ENCODE results near the gene SNX3.
"Not testable (repeated sequence)": the region's sequence is repeated elsewhere in the genome, so short reads cannot be mapped to it uniquely, and the experiment has no call there.

SNX3 gene

DNA sequence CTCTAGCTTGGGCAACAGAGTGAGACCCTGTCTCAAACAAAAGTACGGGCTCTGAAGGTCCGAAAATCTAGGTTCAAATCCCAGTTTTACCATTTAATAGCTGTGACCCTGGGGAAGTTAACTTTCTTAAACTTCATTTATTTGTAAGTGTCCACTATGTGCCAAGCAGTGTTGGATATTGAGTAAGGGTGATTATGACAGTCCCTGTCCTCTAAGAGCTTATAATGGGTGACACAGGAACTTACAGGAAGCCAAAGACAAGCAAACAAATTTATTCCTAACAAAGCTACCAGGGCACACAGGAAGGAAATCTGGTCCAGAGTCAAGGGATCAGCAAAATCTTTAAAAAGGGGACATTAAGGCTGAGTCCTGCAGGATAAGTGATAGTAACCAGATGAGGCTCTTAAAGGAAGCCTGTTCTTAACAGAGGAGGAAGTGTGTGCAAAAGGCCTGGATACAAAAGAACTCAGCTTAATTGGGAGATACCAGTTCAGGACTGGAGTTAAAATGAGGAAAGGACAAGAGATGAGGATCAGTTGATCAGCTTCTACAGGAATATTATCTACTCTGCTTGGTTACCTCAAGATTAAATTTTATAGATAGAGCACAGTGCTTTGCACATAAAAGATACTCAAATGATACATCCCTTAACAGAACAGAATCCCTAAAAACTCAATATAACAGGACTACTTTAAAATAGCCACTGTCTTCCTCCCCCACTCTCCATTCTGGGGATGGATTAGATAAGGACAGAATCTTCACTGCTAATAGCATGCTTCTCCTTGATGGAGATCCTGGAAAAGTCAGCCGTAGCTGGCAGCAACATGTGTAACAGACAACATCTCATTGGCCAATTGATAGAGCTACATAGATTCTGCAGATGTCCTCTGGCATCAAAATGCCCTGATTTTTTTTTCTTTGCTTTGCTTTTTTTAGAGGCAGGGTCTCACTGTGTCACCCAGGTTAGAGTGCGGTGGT, 6.1 kb downstream of the SNX3 start:
- DNase-seq = no peak

- no peak for DNase-seq
Observed at GRCh38 chr6:108253241-108253640, 7.6 kb downstream of the SNX3 start.

GRCh38 chr6:108252055-108252454, 8.8 kb downstream of the SNX3 start:
- no peak for DNase-seq

GRCh38 chr6:108251252-108251651, 9.6 kb downstream of the SNX3 start:
- peak; percentile 53 for DNase-seq

DNA sequence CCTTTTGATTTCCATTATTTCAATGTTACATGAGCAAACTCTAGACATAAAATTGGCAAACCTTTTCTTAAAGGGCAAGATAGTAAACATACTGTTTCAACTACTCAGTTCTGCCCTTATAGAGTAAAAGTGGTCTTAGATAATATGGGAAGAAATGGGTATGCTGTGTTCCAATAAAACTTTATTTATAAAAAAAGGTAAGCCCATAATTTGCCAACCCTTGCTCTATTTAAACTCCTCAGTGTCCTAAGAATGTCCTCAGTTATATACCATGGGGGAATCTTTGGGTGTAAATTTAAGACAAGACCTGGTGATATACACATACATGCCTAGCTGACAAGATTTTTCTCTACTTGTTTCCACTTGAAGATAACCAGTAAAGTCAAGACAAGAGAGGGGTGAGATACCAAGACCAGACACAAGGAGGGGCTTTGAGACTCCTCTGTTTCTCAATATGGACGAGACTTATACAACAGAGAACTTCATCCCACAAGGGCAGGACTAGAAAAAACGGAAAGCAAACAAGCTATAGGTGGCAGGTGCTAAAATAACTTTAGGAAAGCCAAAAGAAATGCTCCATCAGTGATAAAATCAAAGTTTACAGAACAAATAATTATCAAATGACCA, 10.5 kb downstream of the SNX3 start:
- DNase-seq = peak; percentile 33

GRCh38 chr6:108247965-108248536, 12.8 kb downstream of the SNX3 start:
- DNase-seq = no peak

GRCh38 chr6:108245095-108245494, 15.7 kb downstream of the SNX3 start:
- DNase-seq = not testable (repeated sequence)

GRCh38 chr6:108243836-108244235, 17.0 kb downstream of the SNX3 start:
- no peak for DNase-seq

- DNase-seq = no peak
Observed at GRCh38 chr6:108242721-108243120, 18.1 kb downstream of the SNX3 start.

- no peak for DNase-seq
Observed at GRCh38 chr6:108242259-108242658, 18.6 kb downstream of the SNX3 start.

DNA sequence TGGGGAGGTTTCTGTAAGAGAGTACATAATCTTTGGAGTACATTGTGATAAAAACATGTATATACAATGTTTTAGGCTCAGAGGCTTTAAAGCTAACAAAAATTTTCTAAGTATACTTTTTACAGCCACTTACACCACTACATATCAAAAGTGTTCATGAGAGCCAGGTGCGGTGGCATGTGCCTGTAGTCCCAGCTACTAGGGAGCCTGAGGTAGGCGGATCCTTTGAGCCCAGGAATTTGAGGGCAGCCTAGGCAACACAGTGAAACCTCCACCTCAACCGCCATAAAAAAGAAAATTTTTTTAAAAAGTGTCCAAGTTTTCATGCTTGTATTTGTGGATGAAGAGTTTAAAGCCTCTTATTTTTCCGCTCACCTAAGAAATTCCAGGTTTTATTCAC, 22.5 kb downstream of the SNX3 start:
- DNase-seq = no peak

DNA sequence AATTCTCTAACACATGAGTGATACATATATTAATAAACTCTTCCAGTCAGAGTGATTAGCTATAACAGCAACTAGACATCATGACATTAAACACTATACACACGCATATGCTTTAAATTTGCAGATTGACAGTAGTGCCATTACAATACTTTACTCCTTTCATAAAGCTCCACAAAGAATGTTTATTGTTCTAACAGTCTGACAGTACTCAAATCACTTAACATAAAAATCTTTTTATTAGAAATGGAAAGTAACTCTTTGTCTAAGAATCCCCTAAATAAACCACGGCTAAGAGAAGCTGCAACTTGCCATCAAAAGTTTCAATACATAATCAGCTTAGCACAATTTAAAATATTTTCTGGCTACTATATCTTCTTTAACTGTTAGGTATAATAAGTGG, 24.0 kb downstream of the SNX3 start:
- DNase-seq = no peak

GRCh38 chr6:108235127-108235526, 25.7 kb downstream of the SNX3 start:
- DNase-seq = no peak

DNA sequence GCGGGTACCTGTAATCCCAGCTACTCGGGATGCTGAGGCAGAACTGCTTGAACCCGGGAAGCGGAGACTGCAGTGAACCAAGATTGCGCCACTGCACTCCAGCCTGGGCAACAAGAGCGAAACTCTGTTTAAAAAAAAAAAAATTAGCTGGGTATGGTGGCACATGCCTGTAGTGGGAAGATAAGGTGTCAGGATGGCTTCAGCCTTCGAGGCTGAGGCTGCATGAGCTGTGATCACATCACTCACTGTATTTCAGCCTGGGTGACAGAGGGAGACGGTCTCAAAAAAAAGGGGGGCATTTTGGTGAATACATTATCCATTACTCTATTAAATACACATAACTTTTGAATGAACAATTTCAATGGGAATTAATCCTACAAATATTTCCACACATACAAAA, 32.4 kb downstream of the SNX3 start:
- DNase-seq = no peak

GRCh38 chr6:108227290-108227689, 33.5 kb downstream of the SNX3 start:
- no peak for DNase-seq

- DNase-seq = peak; percentile 86
Observed at GRCh38 chr6:108222504-108222903, 38.3 kb downstream of the SNX3 start.

- DNase-seq = no peak
Observed at GRCh38 chr6:108222064-108222463, 38.8 kb downstream of the SNX3 start.

DNA sequence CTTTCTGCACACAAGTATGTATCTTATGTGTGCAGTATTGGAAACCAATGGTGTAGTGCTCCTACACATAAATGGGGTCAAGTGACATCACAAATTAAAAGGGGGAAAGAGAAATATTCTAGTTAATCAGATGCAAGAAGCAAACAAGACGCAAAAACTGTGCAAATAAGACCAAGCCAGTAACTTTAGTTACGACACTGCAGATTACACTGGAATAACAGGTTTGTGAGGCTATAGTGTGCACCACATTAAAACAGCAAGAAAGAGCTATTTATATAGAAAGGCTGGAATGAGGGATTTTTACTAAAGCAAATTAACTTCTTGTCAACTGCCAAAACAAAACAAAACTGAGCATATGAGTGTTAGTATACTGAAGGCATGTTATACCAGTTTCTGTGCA, 49.2 kb downstream of the SNX3 start:
- DNase-seq = no peak

DNA sequence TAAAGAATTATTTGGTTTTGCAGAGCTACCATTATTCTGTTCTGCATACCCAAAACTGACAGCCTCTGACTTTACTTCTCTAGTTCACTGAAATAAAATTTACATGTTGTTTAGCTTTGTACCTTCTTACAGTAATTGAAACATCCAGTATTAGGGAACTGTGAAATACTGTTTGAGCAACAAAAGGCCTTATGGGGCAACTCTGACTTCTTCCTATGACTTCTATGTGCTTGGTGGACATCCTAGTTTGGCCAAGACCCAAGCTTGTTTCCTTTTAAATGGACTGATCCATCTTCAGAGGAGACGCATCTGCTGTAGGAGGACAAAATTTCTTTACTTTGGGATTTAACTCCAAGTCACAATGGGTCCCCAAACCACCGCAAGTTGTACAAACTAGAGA, 50.3 kb downstream of the SNX3 start:
- peak; percentile 19 for DNase-seq

DNA sequence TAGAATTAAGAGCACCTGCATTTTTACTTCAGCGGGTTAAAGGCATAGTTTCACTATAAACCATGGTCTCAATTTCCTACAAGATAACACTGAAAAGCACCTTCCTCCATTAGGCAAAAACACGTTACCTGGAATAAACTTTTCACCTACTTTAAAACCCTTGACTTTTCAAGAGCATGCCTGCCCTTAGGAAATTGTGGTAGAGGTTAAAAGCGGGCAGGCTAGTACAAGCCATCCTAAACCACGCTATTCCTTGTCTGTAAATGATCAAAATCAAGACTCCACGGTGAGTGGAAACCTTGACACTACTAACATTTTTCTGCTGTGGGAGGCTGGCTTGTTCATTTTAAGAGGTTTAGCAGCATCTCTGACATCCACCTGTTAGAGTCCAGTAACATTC, 51.1 kb downstream of the SNX3 start:
- no peak for DNase-seq

DNA sequence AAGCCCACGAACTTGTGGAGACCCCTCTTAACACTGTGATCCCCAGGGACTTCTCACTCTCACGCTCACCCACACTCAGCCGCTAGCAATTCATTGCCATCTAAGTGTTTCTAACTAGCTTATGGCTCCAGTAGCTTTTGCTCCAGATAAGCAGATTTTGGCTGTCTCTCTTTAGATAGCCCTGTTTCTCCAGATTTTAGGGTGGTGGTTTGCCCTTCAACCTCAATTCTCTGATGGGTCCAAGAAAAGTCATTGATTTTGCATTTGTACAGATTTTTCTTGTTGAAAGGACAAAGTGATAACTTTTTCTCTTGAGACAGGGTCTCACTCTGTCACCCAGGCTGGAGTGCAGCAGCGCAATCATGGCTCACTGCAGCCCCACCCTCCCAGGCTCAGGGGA, 53.8 kb downstream of the SNX3 start:
- DNase-seq = no peak

- no peak for DNase-seq
Observed at GRCh38 chr6:108203189-108204112, 57.4 kb downstream of the SNX3 start.

- DNase-seq = no peak
Observed at GRCh38 chr6:108200631-108201030, 60.2 kb downstream of the SNX3 start.
